ENCODE results near the gene MAPK4.

DNA sequence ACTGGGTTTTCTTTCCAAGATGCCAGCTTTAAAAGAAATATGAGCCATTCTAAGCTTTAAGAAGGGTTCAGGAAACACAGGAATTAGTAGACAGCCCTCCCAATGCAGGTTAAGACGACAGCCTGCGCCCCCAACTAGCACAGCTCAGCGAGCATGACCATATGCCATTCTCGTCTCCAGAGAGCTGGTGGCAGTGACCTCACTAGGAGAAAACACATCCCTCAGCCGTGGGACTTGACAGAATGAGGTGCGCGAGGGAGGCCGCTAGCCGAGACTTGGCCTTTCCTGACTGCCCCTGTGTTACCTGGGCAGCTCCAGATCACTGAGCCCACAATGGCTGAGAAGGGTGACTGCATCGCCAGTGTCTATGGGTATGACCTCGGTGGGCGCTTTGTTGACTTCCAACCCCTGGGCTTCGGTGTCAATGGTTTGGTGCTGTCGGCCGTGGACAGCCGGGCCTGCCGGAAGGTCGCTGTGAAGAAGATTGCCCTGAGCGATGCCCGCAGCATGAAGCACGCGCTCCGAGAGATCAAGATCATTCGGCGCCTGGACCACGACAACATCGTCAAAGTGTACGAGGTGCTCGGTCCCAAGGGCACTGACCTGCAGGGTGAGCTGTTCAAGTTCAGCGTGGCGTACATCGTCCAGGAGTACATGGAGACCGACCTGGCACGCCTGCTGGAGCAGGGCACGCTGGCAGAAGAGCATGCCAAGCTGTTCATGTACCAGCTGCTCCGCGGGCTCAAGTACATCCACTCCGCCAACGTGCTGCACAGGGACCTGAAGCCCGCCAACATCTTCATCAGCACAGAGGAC, 103.9 kb downstream of the MAPK4 start:
- TF ChIP-seq, protein P1, sequence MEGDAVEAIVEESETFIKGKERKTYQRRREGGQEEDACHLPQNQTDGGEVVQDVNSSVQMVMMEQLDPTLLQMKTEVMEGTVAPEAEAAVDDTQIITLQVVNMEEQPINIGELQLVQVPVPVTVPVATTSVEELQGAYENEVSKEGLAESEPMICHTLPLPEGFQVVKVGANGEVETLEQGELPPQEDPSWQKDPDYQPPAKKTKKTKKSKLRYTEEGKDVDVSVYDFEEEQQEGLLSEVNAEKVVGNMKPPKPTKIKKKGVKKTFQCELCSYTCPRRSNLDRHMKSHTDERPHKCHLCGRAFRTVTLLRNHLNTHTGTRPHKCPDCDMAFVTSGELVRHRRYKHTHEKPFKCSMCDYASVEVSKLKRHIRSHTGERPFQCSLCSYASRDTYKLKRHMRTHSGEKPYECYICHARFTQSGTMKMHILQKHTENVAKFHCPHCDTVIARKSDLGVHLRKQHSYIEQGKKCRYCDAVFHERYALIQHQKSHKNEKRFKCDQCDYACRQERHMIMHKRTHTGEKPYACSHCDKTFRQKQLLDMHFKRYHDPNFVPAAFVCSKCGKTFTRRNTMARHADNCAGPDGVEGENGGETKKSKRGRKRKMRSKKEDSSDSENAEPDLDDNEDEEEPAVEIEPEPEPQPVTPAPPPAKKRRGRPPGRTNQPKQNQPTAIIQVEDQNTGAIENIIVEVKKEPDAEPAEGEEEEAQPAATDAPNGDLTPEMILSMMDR (IDR thresholded peaks at IDR 0.05), result no peak
- no peak for TF ChIP-seq POLR2A (IDR thresholded peaks at IDR 0.05)

Measured in esophagus squamous epithelium (tissue), 4 donors.